Central memory CD4-positive, alpha-beta T cell (primary cell): ENCODE measurements around the gene NFIB.

Experiments
- DNase-seq: peaks from one replicate; pipeline ENCODE4 v3.0.0; 2022

Gene NFIB

DNA sequence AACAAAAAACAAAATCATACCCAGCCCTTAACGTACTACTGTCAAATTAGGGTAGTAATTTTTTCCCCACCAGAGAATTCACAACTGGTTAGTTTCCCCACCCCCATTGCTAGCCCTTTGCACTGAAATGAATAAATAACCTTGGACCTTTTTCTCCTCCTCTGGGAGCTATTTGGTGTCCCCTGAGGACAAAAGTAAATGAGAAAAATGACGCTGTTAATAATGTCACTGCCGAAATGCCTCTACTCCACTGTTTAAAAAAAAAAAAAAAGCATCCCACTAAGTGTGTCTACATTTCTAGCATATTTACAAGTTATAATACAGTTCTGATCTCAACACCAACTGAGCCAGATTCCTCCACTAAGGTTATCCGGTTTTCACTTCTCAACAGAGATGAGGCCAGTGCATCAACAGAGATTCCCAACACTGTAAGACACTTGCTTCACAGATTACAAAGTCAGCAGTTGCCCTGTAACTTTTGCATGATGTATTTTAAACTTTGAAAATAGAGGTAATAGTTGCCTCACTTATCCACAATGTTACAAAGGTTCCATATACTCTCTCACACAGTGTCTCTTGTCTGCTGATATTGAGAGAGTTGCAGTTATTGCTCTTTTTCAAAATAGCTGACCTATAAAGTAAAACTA is 5.1 kb upstream of the NFIB start:
- no peak for DNase-seq

- no peak for DNase-seq
Observed at GRCh38 chr9:14318361-14318760, 4.4 kb upstream of the NFIB start.

- DNase-seq, result no peak
Observed at GRCh38 chr9:14317667-14318320, 3.9 kb upstream of the NFIB start.

GRCh38 chr9:14316602-14317300 is 2.8 kb upstream of the NFIB start:
- no peak for DNase-seq

- DNase-seq, result no peak
Observed at GRCh38 chr9:14315875-14316601, 2.1 kb upstream of the NFIB start.

- peak; percentile 7 for DNase-seq
Observed at GRCh38 chr9:14314929-14315874, 1.3 kb upstream of the NFIB start.

DNA sequence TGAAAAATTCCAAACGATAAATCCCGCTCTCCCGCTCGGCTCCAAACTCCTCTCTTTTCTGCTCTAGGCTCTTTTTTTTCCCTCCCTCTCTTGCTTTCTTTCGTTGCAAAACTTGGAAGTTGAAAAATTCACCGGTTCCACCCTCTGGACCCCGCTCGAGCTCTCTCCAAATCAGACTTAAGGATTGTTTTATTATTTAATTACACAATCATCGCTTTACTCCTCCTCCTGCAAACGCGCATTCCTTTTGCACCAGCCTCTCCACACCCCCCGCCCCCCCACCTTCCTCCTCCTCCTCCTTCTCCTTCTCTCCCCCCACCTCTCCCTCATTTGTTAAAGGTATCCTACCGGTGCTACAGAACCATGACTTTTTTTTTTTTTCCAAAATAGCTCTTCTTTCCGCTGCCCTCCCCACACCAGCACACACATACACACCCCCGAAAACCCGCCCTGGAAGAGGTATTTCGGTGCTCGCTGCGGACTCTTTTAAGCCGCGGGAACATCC is 535 bp upstream of the NFIB start:
- no peak for DNase-seq

- DNase-seq, result no peak
Observed at GRCh38 chr9:14313378-14313940, 482 bp downstream of the NFIB start.

DNA sequence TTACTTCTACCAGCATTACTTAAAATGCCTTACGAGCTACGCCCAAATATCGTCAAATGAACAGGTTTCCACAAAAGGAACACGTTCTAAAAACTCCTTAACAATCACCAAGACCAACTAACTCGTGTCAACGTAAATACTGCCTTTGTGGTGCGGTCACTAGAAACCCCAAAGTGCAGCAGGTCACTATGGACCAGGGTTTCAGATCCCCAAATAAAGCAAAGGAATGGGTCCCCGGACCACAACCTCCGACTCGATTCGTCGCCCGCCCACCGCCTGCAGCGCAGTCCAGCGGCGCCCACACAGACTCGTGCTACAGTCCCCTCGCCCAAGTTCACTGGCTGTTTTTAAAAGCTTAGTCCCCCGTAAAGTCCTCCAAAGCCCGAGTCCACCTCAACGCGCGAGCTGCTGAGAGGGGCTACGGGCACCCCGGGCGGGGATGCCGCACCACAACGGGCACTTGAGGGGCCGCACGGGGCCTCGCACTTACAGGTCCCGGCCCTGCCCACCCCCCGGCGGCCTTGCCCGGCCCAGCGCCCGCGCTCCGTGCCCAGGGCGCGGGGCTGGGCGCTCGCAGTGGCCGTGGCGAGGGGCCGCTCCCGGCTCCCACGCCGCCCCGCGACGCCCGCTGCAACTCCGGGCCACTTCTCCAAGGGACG is 1.1 kb downstream of the NFIB start:
- no peak for DNase-seq

- no peak for DNase-seq
Observed at GRCh38 chr9:14311956-14312685, 1.8 kb downstream of the NFIB start.

- no peak for DNase-seq
Observed at GRCh38 chr9:14311171-14311949, 2.6 kb downstream of the NFIB start.

- no peak for DNase-seq
Observed at GRCh38 chr9:14310311-14310710, 3.6 kb downstream of the NFIB start.

- DNase-seq, result no peak
Observed at GRCh38 chr9:14309403-14309802, 4.5 kb downstream of the NFIB start.

- no peak for DNase-seq
Observed at GRCh38 chr9:14308853-14309145, 5.1 kb downstream of the NFIB start.

DNA sequence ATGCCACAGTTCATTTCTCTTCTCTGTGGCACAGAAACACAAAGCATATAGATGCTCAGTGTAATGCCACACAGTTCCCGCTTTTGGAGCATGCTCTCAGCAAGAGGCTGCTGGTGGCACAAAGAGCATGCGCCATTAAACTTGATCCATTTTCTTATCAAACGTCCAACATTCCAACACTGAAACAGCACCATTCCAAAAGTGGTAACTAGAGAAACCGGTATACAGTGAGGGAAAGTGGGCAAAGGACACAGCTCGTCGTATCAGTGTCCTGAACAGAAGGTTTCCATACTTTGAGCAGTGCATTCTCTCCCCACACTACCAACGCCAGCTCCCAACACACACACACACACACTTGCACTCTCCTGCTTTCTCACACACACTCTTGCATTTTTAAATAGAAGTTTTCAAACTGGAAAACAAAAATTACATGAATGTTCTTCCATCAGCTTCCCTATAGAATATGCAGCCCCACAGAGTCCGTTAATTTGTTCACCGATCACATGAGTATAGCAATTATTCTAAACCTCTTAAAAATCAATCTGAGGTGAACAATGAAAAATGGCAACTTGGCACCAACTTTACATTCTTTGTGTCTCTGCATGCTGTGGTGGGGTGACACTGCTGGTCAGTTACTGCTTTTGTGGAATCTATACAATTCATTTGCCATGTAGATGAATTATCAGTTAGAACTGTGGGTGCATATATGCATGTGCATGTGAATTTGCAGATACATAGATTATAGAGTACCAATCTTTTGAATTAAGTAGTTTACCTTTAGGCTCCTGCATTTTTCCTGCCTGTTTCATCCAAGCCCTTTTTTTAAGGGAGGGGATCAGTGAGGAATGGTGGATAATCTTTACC is 5.7 kb downstream of the NFIB start:
- DNase-seq, result no peak

DNA sequence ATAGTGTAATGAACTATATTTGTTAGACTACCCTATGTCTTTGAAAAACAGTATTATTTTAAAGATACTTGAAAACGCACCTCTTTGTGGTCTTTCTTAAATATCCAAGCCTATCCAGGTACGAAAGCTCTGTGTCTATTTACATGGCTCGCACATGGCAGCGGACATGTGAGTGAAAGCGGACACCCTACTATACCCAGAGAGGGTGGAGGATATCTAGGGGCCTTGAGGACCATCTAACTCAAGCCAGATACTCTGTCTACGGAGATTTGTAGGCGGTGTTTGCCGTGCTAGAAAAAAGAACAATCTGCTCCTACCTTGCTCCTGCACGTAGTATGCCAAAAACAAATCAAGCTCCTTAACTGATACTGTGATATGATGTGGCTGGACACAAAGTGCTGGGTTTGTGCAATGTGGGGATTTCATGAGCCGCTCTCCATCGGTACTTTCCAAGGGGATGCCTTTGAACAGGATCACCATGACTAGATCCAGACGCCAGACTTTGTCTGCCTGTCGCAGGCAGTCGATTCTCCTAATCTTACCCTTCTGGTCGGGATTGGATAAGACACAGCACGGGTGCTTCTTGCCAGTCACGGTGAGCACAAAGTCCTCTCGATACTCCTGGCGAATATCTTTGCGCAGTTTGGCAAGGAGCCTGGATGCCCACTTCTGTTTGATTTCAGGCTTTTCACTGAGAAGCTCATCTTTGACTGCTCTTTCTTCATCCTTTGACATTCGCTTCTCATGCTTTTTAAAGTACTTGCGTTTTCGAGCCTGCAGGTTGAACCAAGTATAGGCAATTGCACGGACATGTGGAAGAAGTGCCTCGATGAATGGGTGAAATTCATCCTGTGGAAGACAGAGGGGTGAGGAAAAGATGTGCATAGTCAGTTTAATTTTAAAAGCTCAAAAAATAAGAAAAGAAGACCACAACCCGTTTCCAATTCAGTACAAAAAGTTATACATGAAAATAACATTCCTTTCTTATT is 7.0 kb downstream of the NFIB start:
- DNase-seq, result no peak

DNA sequence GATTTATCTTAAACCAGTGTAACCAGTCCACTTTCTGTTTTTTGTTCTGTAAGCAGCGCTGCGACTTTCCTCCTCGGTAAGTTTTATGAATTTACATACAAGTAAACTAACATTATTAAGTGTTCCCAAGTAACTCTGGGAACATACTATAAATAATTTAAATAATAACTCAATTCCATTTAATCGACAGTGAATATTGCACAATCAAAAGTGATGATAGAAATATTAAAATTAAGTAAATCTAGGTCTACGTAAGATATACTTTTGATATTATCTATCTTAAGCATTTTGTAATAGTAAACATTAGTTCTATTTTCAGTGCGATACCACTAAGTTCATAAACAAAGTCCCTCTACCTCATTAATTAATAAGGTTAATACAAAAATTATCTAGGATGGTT is 7.8 kb downstream of the NFIB start:
- DNase-seq, result no peak

- DNase-seq, result no peak
Observed at GRCh38 chr9:14304259-14304658, 9.7 kb downstream of the NFIB start.
